ENCODE results near the gene DNM3.

DNM3 gene

DNA sequence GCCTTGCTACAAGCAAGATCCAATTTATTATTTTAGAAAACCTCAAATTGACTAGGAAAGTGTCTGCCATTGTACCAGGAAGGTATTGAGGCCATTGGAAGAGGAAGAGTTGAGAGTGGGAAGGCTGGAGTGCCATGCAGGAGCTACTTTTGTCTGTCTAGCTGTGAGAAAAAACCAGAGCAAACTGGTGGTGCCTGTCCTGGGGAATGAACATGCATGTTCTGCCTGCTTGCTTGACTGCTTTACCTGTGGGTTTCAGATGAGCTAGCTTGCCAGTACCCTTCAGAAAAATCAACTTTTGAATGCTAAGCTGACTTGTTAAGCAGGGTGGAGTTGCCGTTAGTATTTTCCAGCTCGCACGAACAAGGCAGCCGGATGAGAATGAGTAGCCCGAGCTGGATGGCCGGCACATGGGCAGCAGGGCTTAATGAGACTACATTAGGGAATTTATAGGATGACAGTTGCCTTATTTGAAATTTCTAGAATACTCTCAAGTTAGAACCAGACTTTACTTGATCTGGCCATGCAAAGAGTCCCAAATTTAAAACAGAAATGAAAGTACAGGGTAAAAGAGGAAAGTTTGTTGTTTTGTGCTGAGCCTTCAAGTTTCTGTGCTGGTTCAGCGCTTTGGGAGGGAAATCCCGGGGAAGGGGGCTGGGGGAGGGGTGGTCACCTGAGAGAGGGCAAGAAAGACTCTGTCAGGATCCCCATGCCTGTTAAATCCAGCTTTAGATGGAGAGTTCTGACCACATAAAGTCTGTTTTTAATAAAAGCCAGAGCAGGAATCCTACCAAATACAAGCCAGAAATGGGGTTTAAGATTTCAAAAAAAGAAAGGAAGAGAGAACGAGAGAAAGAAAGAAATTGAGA, 549.6 kb downstream of the DNM3 start:
- TF ChIP-seq, protein P1, sequence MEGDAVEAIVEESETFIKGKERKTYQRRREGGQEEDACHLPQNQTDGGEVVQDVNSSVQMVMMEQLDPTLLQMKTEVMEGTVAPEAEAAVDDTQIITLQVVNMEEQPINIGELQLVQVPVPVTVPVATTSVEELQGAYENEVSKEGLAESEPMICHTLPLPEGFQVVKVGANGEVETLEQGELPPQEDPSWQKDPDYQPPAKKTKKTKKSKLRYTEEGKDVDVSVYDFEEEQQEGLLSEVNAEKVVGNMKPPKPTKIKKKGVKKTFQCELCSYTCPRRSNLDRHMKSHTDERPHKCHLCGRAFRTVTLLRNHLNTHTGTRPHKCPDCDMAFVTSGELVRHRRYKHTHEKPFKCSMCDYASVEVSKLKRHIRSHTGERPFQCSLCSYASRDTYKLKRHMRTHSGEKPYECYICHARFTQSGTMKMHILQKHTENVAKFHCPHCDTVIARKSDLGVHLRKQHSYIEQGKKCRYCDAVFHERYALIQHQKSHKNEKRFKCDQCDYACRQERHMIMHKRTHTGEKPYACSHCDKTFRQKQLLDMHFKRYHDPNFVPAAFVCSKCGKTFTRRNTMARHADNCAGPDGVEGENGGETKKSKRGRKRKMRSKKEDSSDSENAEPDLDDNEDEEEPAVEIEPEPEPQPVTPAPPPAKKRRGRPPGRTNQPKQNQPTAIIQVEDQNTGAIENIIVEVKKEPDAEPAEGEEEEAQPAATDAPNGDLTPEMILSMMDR (IDR thresholded peaks at IDR 0.05; ENCODE audit: insufficient read depth, low read length, poor library complexity, severe bottlenecking) = no peak
- Histone ChIP-seq H3K27me3 (replicated peaks; ENCODE audit: control insufficient read depth, insufficient read depth, low read length) (no peaks in the 10 kb centered on the region), H3K4me3 (replicated peaks; ENCODE audit: low read depth, low read length) (peak overlapping the region; percentile 45), H3K36me3 (ENCODE audit: control insufficient read depth, insufficient read depth, low read length) (no peaks in the 10 kb centered on the region)
- DNase-seq (ENCODE audit: extremely low read depth, insufficient read length) = peak; percentile 82

GRCh38 chr1:172391976-172392375, 550.7 kb downstream of the DNM3 start:
- Histone ChIP-seq H3K27me3 (replicated peaks; ENCODE audit: control insufficient read depth, insufficient read depth, low read length) (no peaks in the 10 kb centered on the region), H3K4me3 (replicated peaks; ENCODE audit: low read depth, low read length) (no peak overlapping the region), H3K36me3 (ENCODE audit: control insufficient read depth, insufficient read depth, low read length) (no peaks in the 10 kb centered on the region)
- DNase-seq (ENCODE audit: extremely low read depth, insufficient read length) = no peak
- TF ChIP-seq, protein P1 (IDR thresholded peaks at IDR 0.05; ENCODE audit: insufficient read depth, low read length, poor library complexity, severe bottlenecking) = no peak

DNA sequence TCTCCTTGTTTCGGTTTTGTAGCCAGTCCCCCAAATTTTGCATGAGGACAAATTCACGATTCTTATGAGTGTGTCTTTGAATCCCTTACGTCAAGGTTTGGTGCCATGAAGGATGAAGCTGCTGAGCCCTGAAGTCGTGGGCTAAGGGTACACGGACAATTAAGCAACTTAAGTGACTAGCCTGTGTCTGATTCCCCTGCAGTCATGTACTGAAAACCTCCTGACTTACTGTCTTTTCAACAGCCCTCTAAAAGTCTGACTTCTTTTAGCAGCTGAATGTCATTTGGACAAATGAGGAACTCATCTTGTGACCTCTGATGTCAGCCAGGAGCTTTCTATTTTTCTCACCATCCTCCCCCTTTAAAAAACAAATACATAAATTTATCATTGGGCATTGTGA, 552.1 kb downstream of the DNM3 start:
- H3K4me3 ChIP-seq (replicated peaks; ENCODE audit: low read depth, low read length) = no peak overlapping the region
- peak; percentile 59 for DNase-seq (ENCODE audit: extremely low read depth, insufficient read length)
- TF ChIP-seq, protein P1 (IDR thresholded peaks at IDR 0.05; ENCODE audit: insufficient read depth, low read length, poor library complexity, severe bottlenecking) = no peak
- H3K27me3 ChIP-seq (replicated peaks; ENCODE audit: control insufficient read depth, insufficient read depth, low read length) = no peaks in the 10 kb centered on the region
- H3K36me3 ChIP-seq (ENCODE audit: control insufficient read depth, insufficient read depth, low read length) = no peaks in the 10 kb centered on the region

DNA sequence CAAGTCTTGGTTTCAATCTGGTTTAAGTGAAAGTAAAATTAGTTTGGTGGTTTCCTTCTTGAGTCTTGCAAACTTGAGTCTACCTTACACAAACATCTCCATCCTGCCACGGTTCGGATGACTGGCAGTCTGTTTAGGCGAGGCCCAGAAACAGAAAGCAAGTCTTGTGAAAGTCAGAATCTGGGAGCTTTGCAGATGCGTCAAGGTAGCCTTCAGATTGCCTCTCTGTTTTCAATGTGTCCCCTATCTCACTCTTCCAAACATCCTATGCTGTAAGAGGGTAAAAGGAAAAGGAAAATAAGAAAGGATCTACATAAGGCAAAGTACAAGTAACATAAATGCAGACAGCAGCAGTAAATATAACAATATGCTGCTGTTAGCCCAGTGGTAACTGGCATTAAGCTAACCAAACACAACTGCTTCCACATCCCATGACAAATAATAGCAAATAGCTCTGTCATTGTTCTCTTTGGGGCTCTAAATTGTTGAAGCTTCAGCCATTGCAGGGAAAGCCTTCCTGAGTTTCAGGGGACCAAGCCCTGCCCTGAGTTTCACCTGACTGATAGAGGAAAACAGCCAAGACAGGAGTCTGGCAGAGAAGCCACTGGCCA, 552.9 kb downstream of the DNM3 start:
- H3K27me3 ChIP-seq (replicated peaks; ENCODE audit: control insufficient read depth, insufficient read depth, low read length) = no peaks in the 10 kb centered on the region
- DNase-seq (ENCODE audit: extremely low read depth, insufficient read length) = peak; percentile 68
- TF ChIP-seq, protein P1 (IDR thresholded peaks at IDR 0.05; ENCODE audit: insufficient read depth, low read length, poor library complexity, severe bottlenecking) = no peak

GRCh38 chr1:172394811-172395210, 553.5 kb downstream of the DNM3 start:
- no peak for DNase-seq (ENCODE audit: extremely low read depth, insufficient read length)
- Histone ChIP-seq H3K36me3 (ENCODE audit: control insufficient read depth, insufficient read depth, low read length) (no peaks in the 10 kb centered on the region), H3K27me3 (replicated peaks; ENCODE audit: control insufficient read depth, insufficient read depth, low read length) (no peaks in the 10 kb centered on the region), H3K4me3 (replicated peaks; ENCODE audit: low read depth, low read length) (no peak overlapping the region)
- TF ChIP-seq, protein P1 (IDR thresholded peaks at IDR 0.05; ENCODE audit: insufficient read depth, low read length, poor library complexity, severe bottlenecking) = no peak

More for the DNA sequence above, 552.9 kb downstream of the DNM3 start:
- Histone ChIP-seq H3K36me3 (ENCODE audit: control insufficient read depth, insufficient read depth, low read length) (no peaks in the 10 kb centered on the region), H3K4me3 (replicated peaks; ENCODE audit: low read depth, low read length) (no peak overlapping the region; the same call in 1 of the 2 replicates)
